GM23338 (cell line): ENCODE measurements around the gene GSS.

Experiments
- CREB1 ChIP-seq: fragments of 250-450 bp; sonication (Bioruptor Pico); IDR thresholded peaks from 2 replicates; pipeline ENCODE4 v1.5.0; 2020; ENCODE audit warnings: low read depth, mild to moderate bottlenecking, moderate library complexity
- EZH2 ChIP-seq: fragments of 200-600 bp; sonication (generic); IDR thresholded peaks from one replicate; pipeline ENCODE4 v1.8.0; 2017; ENCODE audit warnings: antibody characterized with exemption, mild to moderate bottlenecking, low read depth; ENCODE audit not compliant: unreplicated experiment
- EZH2phosphoT487 ChIP-seq: fragments of 200-600 bp; sonication (generic); IDR thresholded peaks from one replicate; pipeline ENCODE4 v1.8.1; 2018; ENCODE audit warnings: antibody characterized with exemption; ENCODE audit not compliant: unreplicated experiment
- POLR2AphosphoS5 ChIP-seq: IDR thresholded peaks from 2 replicates; pipeline ENCODE4 v1.6.1; 2016; ENCODE audit warnings: antibody characterized with exemption, low read depth
- ZNF114 ChIP-seq: fragments of 250-450 bp; sonication (Bioruptor Pico); IDR thresholded peaks from 2 replicates; pipeline ENCODE4 v1.5.0; 2020; ENCODE audit warnings: mild to moderate bottlenecking, moderate library complexity
- TF ChIP-seq, protein P1 (sequence below), 2 experiments: fragments of 200-600 bp in 1 of 2; sonication (generic) in 1 of 2; conservative IDR thresholded peaks; 2 replicates each; pipeline versions ENCODE4 v1.5.1 to v1.6.1; 2016 to 2017; ENCODE audit warnings: antibody characterized with exemption in 2 of 2, low read depth in 2 of 2, mild to moderate bottlenecking in 2 of 2, moderate library complexity in 1 of 2
- TF ChIP-seq, protein P2 (sequence below): IDR thresholded peaks from one replicate; pipeline ENCODE4 v1.6.1; 2018; ENCODE audit warnings: antibody characterized with exemption; ENCODE audit not compliant: unreplicated experiment

DNA sequence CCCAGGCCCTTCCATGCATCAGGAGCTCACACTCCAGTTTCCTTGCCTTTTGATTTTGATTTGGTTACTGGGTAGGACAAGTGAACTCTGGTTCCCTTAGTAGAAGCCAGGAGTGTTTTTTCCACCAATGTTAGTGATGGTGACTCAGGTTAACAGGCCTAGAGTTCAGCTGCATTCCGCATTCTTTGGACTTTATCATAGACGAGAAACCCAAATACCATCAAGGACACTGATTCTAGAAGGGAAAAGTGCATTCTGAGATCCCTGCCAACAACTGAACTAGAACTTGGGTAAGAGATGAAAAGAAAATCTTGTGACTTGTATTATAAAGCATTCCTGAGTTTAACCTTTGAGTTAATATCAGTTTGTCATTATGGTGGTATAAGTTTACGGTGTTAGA, 8.9 kb downstream of the GSS start:
- TF ChIP-seq, protein P1, sequence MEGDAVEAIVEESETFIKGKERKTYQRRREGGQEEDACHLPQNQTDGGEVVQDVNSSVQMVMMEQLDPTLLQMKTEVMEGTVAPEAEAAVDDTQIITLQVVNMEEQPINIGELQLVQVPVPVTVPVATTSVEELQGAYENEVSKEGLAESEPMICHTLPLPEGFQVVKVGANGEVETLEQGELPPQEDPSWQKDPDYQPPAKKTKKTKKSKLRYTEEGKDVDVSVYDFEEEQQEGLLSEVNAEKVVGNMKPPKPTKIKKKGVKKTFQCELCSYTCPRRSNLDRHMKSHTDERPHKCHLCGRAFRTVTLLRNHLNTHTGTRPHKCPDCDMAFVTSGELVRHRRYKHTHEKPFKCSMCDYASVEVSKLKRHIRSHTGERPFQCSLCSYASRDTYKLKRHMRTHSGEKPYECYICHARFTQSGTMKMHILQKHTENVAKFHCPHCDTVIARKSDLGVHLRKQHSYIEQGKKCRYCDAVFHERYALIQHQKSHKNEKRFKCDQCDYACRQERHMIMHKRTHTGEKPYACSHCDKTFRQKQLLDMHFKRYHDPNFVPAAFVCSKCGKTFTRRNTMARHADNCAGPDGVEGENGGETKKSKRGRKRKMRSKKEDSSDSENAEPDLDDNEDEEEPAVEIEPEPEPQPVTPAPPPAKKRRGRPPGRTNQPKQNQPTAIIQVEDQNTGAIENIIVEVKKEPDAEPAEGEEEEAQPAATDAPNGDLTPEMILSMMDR (conservative IDR thresholded peaks at IDR 0.05; ENCODE audit: low read depth in 2 of 2) = no peak
- TF ChIP-seq, protein P2, sequence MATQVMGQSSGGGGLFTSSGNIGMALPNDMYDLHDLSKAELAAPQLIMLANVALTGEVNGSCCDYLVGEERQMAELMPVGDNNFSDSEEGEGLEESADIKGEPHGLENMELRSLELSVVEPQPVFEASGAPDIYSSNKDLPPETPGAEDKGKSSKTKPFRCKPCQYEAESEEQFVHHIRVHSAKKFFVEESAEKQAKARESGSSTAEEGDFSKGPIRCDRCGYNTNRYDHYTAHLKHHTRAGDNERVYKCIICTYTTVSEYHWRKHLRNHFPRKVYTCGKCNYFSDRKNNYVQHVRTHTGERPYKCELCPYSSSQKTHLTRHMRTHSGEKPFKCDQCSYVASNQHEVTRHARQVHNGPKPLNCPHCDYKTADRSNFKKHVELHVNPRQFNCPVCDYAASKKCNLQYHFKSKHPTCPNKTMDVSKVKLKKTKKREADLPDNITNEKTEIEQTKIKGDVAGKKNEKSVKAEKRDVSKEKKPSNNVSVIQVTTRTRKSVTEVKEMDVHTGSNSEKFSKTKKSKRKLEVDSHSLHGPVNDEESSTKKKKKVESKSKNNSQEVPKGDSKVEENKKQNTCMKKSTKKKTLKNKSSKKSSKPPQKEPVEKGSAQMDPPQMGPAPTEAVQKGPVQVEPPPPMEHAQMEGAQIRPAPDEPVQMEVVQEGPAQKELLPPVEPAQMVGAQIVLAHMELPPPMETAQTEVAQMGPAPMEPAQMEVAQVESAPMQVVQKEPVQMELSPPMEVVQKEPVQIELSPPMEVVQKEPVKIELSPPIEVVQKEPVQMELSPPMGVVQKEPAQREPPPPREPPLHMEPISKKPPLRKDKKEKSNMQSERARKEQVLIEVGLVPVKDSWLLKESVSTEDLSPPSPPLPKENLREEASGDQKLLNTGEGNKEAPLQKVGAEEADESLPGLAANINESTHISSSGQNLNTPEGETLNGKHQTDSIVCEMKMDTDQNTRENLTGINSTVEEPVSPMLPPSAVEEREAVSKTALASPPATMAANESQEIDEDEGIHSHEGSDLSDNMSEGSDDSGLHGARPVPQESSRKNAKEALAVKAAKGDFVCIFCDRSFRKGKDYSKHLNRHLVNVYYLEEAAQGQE = no peak
- TF ChIP-seq EZH2 (no peak), POLR2AphosphoS5 (no peak), ZNF114 (CRISPR knock-in tag) (no peak), EZH2phosphoT487 (no peak), CREB1 (no peak)
